ENCODE measurements around the gene MTO1. TPM values are rescaled to one million over a fixed set of nuclear protein-coding genes. Genes with fewer than 3 reads are reported as not detected.

The MTO1 gene
- polyA plus RNA-seq, 1 of the 3 experiments (the other 2 are of a cell fraction): 11.4 TPM

- DNase-seq: no peak
- CTCF ChIA-PET: no interaction called here
Measured at GRCh38 chr6:73503027-73503772, 41.7 kb downstream of the MTO1 start.

More at GRCh38 chr6:73503027-73503772, 41.7 kb downstream of the MTO1 start:
- H3K9ac ChIP-seq: no peak overlapping the region
- peaks cover 26 to 42% of the 10 kb centered on the region in 2 experiments for H3K36me3 ChIP-seq (replicated peaks in 1 of 2; ENCODE audit: control insufficient read depth in 1 of 2, insufficient read depth in 2 of 2, low read length in 1 of 2)
- H3F3A ChIP-seq (replicated peaks; ENCODE audit: insufficient read depth): peaks cover 14% of the 10 kb centered on the region
- no peaks in the 10 kb centered on the region for H3K9me2 ChIP-seq
- TF ChIP-seq MXI1 (IDR thresholded peaks at IDR 0.05; ENCODE audit: low read depth, low read length): no peak
- no peak for TF ChIP-seq CTCF (IDR thresholded peaks at IDR 0.05)
- TF ChIP-seq REST (IDR thresholded peaks at IDR 0.05; ENCODE audit: low read depth, low read length): no peak
- no peak for TF ChIP-seq SIN3A (IDR thresholded peaks at IDR 0.05; ENCODE audit: borderline replicate concordance, low read depth, low read length)
- TF ChIP-seq EZH2phosphoT487 (IDR thresholded peaks at IDR 0.05; ENCODE audit: borderline replicate concordance, low read depth): no peak
- TF ChIP-seq USF2 (IDR thresholded peaks at IDR 0.05; ENCODE audit: borderline replicate concordance, low read depth, low read length): no peak
- TF ChIP-seq MEF2A (IDR thresholded peaks at IDR 0.05; ENCODE audit: borderline replicate concordance, low read depth): no peak
- no peak for TF ChIP-seq SMC3 (IDR thresholded peaks at IDR 0.05; ENCODE audit: low read depth, low read length)
- no peak for TF ChIP-seq RCOR1 (IDR thresholded peaks at IDR 0.05; ENCODE audit: low read length)
- H3K27ac ChIP-seq (ENCODE audit: low read depth in 2 of 2, low read length in 1 of 2): no peak overlapping the region
- H3K9me3 ChIP-seq: no peaks in the 10 kb centered on the region
- H3K79me2 ChIP-seq (ENCODE audit: insufficient read depth): no peaks in the 10 kb centered on the region
- no peaks in the 10 kb centered on the region for H4K20me1 ChIP-seq (ENCODE audit: insufficient read depth)
- H3K4me1 ChIP-seq (ENCODE audit: control insufficient read depth in 1 of 2, insufficient read depth in 2 of 2, low read depth in 1 of 2, low read length in 1 of 2): no peaks in the 10 kb centered on the region
- no peak overlapping the region for H2AFZ ChIP-seq (ENCODE audit: low read depth)
- POLR2A ChIA-PET: interaction anchor here (1.1 kb wide), 1 partner anchor 18 kb away, joined by 3 read pairs; the partner anchor contains the start of gene EEF1A1
- WGBS (ENCODE audit: low lambda C conversion rate): 90% methylated on average over 2 of the region's 2 CpGs
- no peaks in the 10 kb centered on the region for H3K27me3 ChIP-seq (ENCODE audit: insufficient read depth)
- no peak overlapping the region for H3K4me3 ChIP-seq (ENCODE audit: low read depth in 2 of 2, low read length in 1 of 2)
- H3K4me2 ChIP-seq: no peak overlapping the region
